GM12878 (cell line): ENCODE results near the gene R3HDM2.

ENCODE experiments used
- CBFB ChIP-seq: IDR thresholded peaks from 2 replicates; pipeline ENCODE4 v1.6.1; 2016; ENCODE audit warnings: antibody characterized with exemption, low read depth
- GABPA ChIP-seq: IDR thresholded peaks from 2 replicates; pipeline ENCODE4 v1.6.1; 2014; ENCODE audit warnings: antibody characterized with exemption, low read depth, mild to moderate bottlenecking, inconsistent platforms
- GATAD2B ChIP-seq: fragments of 450-650 bp; conservative IDR thresholded peaks from 2 replicates; pipeline ENCODE4 v1.6.1; 2017; ENCODE audit warnings: low read depth, mild to moderate bottlenecking, moderate library complexity
- HDGF ChIP-seq: fragments of 450-650 bp; IDR thresholded peaks from 2 replicates; pipeline ENCODE4 v1.6.1; 2016; ENCODE audit warnings: antibody characterized with exemption
- POLR2A ChIP-seq: IDR thresholded peaks from 2 replicates; pipeline ENCODE4 v1.6.1; 2011; ENCODE audit warnings: low read depth, mild to moderate bottlenecking, low read length
- POLR2AphosphoS5 ChIP-seq: IDR thresholded peaks from 2 replicates; pipeline ENCODE4 v1.6.1; 2011; ENCODE audit warnings: mild to moderate bottlenecking, low read length, inconsistent platforms
- RAD21 ChIP-seq: IDR thresholded peaks from 2 replicates; pipeline ENCODE4 v1.6.1; 2011; ENCODE audit warnings: mild to moderate bottlenecking, low read depth, low read length, moderate library complexity; ENCODE audit not compliant: insufficient read depth
- ZNF24 ChIP-seq: fragments of 450-650 bp; IDR thresholded peaks from 2 replicates; pipeline ENCODE4 v1.6.1; 2017; ENCODE audit warnings: antibody characterized with exemption, mild to moderate bottlenecking
- TF ChIP-seq, protein P1 (sequence below): fragments of 450-650 bp; IDR thresholded peaks from 2 replicates; pipeline ENCODE4 v1.6.1; 2017; ENCODE audit warnings: mild to moderate bottlenecking, moderate library complexity
- TF ChIP-seq, protein P2 (sequence below), 3 experiments: IDR thresholded peaks in 2 of 3; conservative IDR thresholded peaks in 1 of 3; 2 replicates each; pipeline ENCODE4 v1.5.1; 2011; ENCODE audit warnings: low read depth in 3 of 3, low read length in 3 of 3, mild to moderate bottlenecking in 3 of 3, control low read depth in 2 of 3, moderate library complexity in 2 of 3, inconsistent platforms in 1 of 3, mixed read lengths in 1 of 3; ENCODE audit not compliant: control insufficient read depth in 2 of 3, insufficient read depth in 1 of 3; ENCODE audit errors: extremely low read depth in 1 of 3

DNA sequence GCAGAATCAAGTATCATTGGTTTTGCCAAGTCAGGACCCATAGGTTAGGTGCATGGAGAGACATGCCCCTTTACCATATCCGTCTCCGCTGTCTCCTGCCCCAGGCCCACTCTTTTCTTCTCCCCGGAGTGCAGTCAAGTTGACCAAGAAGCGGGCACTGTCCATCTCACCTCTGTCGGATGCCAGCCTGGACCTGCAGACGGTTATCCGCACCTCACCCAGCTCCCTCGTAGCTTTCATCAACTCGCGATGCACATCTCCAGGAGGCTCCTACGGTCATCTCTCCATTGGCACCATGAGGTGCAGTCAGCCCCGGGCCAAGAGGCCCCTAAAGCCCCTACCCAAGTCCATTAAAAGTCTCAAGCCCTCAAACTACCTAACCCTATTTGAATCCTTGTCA is 33.7 kb upstream of the R3HDM2 start:
- TF ChIP-seq POLR2A (no peak), ZNF24 (no peak), HDGF (no peak), RAD21 (no peak), POLR2AphosphoS5 (no peak), CBFB (no peak), GABPA (no peak), GATAD2B (no peak)
- TF ChIP-seq, protein P1, sequence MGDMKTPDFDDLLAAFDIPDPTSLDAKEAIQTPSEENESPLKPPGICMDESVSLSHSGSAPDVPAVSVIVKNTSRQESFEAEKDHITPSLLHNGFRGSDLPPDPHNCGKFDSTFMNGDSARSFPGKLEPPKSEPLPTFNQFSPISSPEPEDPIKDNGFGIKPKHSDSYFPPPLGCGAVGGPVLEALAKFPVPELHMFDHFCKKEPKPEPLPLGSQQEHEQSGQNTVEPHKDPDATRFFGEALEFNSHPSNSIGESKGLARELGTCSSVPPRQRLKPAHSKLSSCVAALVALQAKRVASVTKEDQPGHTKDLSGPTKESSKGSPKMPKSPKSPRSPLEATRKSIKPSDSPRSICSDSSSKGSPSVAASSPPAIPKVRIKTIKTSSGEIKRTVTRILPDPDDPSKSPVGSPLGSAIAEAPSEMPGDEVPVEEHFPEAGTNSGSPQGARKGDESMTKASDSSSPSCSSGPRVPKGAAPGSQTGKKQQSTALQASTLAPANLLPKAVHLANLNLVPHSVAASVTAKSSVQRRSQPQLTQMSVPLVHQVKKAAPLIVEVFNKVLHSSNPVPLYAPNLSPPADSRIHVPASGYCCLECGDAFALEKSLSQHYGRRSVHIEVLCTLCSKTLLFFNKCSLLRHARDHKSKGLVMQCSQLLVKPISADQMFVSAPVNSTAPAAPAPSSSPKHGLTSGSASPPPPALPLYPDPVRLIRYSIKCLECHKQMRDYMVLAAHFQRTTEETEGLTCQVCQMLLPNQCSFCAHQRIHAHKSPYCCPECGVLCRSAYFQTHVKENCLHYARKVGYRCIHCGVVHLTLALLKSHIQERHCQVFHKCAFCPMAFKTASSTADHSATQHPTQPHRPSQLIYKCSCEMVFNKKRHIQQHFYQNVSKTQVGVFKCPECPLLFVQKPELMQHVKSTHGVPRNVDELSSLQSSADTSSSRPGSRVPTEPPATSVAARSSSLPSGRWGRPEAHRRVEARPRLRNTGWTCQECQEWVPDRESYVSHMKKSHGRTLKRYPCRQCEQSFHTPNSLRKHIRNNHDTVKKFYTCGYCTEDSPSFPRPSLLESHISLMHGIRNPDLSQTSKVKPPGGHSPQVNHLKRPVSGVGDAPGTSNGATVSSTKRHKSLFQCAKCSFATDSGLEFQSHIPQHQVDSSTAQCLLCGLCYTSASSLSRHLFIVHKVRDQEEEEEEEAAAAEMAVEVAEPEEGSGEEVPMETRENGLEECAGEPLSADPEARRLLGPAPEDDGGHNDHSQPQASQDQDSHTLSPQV: no peak
- TF ChIP-seq, protein P2, sequence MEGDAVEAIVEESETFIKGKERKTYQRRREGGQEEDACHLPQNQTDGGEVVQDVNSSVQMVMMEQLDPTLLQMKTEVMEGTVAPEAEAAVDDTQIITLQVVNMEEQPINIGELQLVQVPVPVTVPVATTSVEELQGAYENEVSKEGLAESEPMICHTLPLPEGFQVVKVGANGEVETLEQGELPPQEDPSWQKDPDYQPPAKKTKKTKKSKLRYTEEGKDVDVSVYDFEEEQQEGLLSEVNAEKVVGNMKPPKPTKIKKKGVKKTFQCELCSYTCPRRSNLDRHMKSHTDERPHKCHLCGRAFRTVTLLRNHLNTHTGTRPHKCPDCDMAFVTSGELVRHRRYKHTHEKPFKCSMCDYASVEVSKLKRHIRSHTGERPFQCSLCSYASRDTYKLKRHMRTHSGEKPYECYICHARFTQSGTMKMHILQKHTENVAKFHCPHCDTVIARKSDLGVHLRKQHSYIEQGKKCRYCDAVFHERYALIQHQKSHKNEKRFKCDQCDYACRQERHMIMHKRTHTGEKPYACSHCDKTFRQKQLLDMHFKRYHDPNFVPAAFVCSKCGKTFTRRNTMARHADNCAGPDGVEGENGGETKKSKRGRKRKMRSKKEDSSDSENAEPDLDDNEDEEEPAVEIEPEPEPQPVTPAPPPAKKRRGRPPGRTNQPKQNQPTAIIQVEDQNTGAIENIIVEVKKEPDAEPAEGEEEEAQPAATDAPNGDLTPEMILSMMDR (IDR thresholded peaks at IDR 0.05 in 2 of 3, conservative IDR thresholded peaks at IDR 0.05 in 1 of 3; ENCODE audit: control insufficient read depth in 2 of 3, extremely low read depth in 1 of 3, insufficient read depth in 1 of 3, low read depth in 3 of 3, low read length in 3 of 3): no peak
